Gastroesophageal sphincter (tissue), 4 donors: ENCODE results near the gene COMMD10. TPM values are rescaled to one million over a fixed set of nuclear protein-coding genes. Genes with fewer than 3 reads are reported as not detected.

Source experiments
- ATAC-seq: fragments of 150-250 bp; one replicate; pipeline ENCODE4 v1.9.1; 2016; ENCODE audit warnings: mild to moderate bottlenecking, moderate library complexity
- H3K27ac ChIP-seq, 4 donors: fragments of 200-600 bp; sonication (generic) in 3 of 4; 1 replicate in 3 of 4; 2 replicates in 1 of 4; pipeline ENCODE4 v1.5.1; 2016 to 2019
- H3K27me3 ChIP-seq: fragments of 200-600 bp; sonication (generic); one replicate; pipeline ENCODE4 v1.5.1; 2019
- H3K36me3 ChIP-seq, 2 donors: fragments of 200-600 bp; sonication (generic); one replicate each; pipeline ENCODE4 v1.5.1; 2019; ENCODE audit warnings: control low read depth in 1 of 2
- H3K4me1 ChIP-seq, 3 donors: fragments of 200-600 bp; sonication (generic); 1 replicate in 2 of 3; 2 replicates in 1 of 3; pipeline ENCODE4 v1.5.1; 2016 to 2019; ENCODE audit warnings: control low read depth in 2 of 3
- H3K4me3 ChIP-seq, 2 donors: fragments of 200-600 bp; sonication (generic); one replicate each; pipeline ENCODE4 v1.5.1; 2019; ENCODE audit warnings: mild to moderate bottlenecking in 1 of 2, moderate library complexity in 1 of 2
- H3K9me3 ChIP-seq, 3 donors: fragments of 200-600 bp; sonication (generic); one replicate each; pipeline ENCODE4 v1.5.1; 2017 to 2019; ENCODE audit warnings: control low read depth in 2 of 3
- CTCF ChIP-seq, 4 experiments: fragments of 200-600 bp in 2 of 4; fragments of 450-650 bp in 2 of 4; sonication (generic) in 1 of 4; IDR thresholded peaks; one replicate each; pipeline ENCODE4 v1.5.1; 2017 to 2019; ENCODE audit warnings: antibody characterized with exemption in 4 of 4, mild to moderate bottlenecking in 2 of 4, moderate library complexity in 2 of 4
- EP300 ChIP-seq: sonication (generic); formaldehyde crosslinking; IDR thresholded peaks from one replicate; pipeline ENCODE4 v1.6.1; 2017; ENCODE audit warnings: antibody characterized with exemption, mild to moderate bottlenecking
- POLR2A ChIP-seq, 2 donors: fragments of 450-650 bp; IDR thresholded peaks; one replicate each; pipeline ENCODE4 v1.6.1; 2017; ENCODE audit warnings: antibody characterized with exemption in 2 of 2, mild to moderate bottlenecking in 2 of 2, moderate library complexity in 1 of 2
- POLR2AphosphoS5 ChIP-seq: sonication (generic); formaldehyde crosslinking; IDR thresholded peaks from one replicate; pipeline ENCODE4 v1.6.1; 2017; ENCODE audit warnings: antibody characterized with exemption
- WGBS, 2 donors: methylation state at CpG; one replicate each; pipeline ENCODE4 v1.1.5; 2018; ENCODE audit warnings: low coverage in 1 of 2; 5-methylcytosine and 5-hydroxymethylcytosine counted together
- small RNA-seq, 4 donors: library from RNA; depleted of rRNA; stranded (forward); fragments of <200 nt; gene quantifications; one replicate each; pipeline ENCODE3, GENCODE V24; 2016
- total RNA-seq, 4 donors: library from RNA; depleted of rRNA; stranded (reverse); fragments of >200 nt; gene quantifications; one replicate each; pipeline ENCODE4 v1.1.0, GENCODE V29; 2016

The COMMD10 gene
- total RNA-seq, 4 donors from 2014 or later = 26.4 to 48.3 (median 29.6) TPM

- Histone ChIP-seq H3K4me3 (no peak overlapping the region), H3K4me1 (peaks cover 0 to 8% (median 0%) of the 10 kb centered on the region in 3 donors), H3K9me3 (peaks cover 0 to 17% (median 0%) of the 10 kb centered on the region in 3 donors), H3K27me3 (no peaks in the 10 kb centered on the region), H3K27ac (no peak overlapping the region), H3K36me3 (peaks cover 0 to 41% of the 10 kb centered on the region in 2 donors)
- 86 to 94% methylated on average over 4 of the region's 4 CpGs for WGBS, 2 donors
- TF ChIP-seq EP300 (no peak), POLR2A (IDR thresholded peaks at IDR 0.05) (no peak), CTCF (IDR thresholded peaks at IDR 0.05) (no peak), POLR2AphosphoS5 (no peak)
- ATAC-seq = no peak
Measured at GRCh38 chr5:116318091-116318854, 233.4 kb downstream of the COMMD10 start.

- peaks cover 0 to 8% (median 0%) of the 10 kb centered on the region in 3 donors for H3K4me1 ChIP-seq
- no peak overlapping the region for H3K27ac ChIP-seq
- no peaks in the 10 kb centered on the region for H3K27me3 ChIP-seq
- no peak for ATAC-seq
- no peak for TF ChIP-seq POLR2A (IDR thresholded peaks at IDR 0.05)
- no peak for TF ChIP-seq EP300
- no peak for TF ChIP-seq POLR2AphosphoS5
- no peak for TF ChIP-seq CTCF (IDR thresholded peaks at IDR 0.05)
- no peak overlapping the region for H3K4me3 ChIP-seq
- peaks cover 0 to 17% (median 0%) of the 10 kb centered on the region in 3 donors for H3K9me3 ChIP-seq
- H3K36me3 ChIP-seq = peaks cover 0 to 37% of the 10 kb centered on the region in 2 donors
Measured at GRCh38 chr5:116320486-116320885, 235.7 kb downstream of the COMMD10 start.

GRCh38 chr5:116329503-116329902 is 244.7 kb downstream of the COMMD10 start:
- Histone ChIP-seq H3K27me3 (no peaks in the 10 kb centered on the region), H3K27ac (no peak overlapping the region), H3K9me3 (peaks cover 0 to 37% (median 0%) of the 10 kb centered on the region in 3 donors), H3K36me3 (peaks cover 0 to 43% of the 10 kb centered on the region in 2 donors), H3K4me1 (no peaks in the 10 kb centered on the region), H3K4me3 (no peak overlapping the region)
- ATAC-seq = no peak
- 73 to 96% methylated on average over 5 of the region's 5 CpGs for WGBS, 2 donors
- TF ChIP-seq CTCF (IDR thresholded peaks at IDR 0.05) (no peak), POLR2AphosphoS5 (no peak), EP300 (no peak), POLR2A (IDR thresholded peaks at IDR 0.05) (no peak)

- TF ChIP-seq CTCF (IDR thresholded peaks at IDR 0.05) (no peak), EP300 (no peak), POLR2AphosphoS5 (no peak), POLR2A (IDR thresholded peaks at IDR 0.05) (no peak)
- no peak for ATAC-seq
- Histone ChIP-seq H3K4me3 (no peak overlapping the region), H3K9me3 (peaks cover 0 to 4% (median 0%) of the 10 kb centered on the region in 3 donors), H3K27ac (no peak overlapping the region), H3K36me3 (no peaks in the 10 kb centered on the region), H3K4me1 (no peaks in the 10 kb centered on the region), H3K27me3 (no peaks in the 10 kb centered on the region)
- WGBS, 2 donors = 89 to 91% methylated on average over 2 of the region's 2 CpGs
Measured at GRCh38 chr5:116340799-116341198, 256.0 kb downstream of the COMMD10 start.

Small RNA genes within 50 kb of the gene (small RNA-seq; reads per million reads assigned to genes)
- 0 reads per million in 4 donors for gene HMGN2P27
- gene RNU6-644P = 0 reads per million in 4 donors

Other genes starting within 250 kb of the COMMD10 start
- 10 to 100 TPM; 36.5 to 73.0 (median 48.7) TPM for gene ATG12, start 243.5 kb upstream of the COMMD10 start, total RNA-seq
- gene AP3S1, start 243.1 kb upstream of the COMMD10 start, total RNA-seq = 100 to 1,000 TPM in 2 of 4 donors, 10 to 100 TPM in 2; 62.1 to 200 (median 99.5) TPM
- gene LVRN, start 122.5 kb upstream of the COMMD10 start, total RNA-seq = 1 to 10 TPM; 3.0 to 5.5 (median 4.4) TPM
- under 1 TPM in 1 of 4 donors, not detected in 3; 0.15 TPM for gene ARL14EPL, start 52.6 kb upstream of the COMMD10 start, total RNA-seq